ENCODE data around the gene POU6F1.

DNA sequence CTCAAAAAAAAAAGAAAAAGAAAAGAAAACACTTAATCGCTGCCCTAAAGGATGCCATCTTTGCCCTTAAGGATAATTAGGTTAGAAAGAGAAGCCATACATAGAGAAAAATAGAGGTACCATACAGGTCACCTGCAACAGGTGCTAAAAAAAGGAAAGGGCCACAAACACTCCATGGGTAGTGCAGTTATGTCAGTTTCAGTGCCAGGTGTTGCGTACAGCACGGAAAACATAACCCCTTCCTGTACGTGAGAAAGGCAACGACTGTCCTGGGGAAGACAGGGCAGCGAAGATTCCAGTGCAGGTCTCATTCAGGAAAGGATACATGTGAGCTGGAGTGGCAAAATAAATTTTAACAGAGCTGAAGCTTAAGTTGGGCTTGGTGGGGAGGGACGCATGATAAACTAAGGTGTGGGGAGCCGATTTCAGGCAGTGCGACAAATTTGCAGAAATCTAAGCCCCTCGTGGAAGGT, 20.2 kb upstream of the POU6F1 start:
- TF ChIP-seq, protein P1, sequence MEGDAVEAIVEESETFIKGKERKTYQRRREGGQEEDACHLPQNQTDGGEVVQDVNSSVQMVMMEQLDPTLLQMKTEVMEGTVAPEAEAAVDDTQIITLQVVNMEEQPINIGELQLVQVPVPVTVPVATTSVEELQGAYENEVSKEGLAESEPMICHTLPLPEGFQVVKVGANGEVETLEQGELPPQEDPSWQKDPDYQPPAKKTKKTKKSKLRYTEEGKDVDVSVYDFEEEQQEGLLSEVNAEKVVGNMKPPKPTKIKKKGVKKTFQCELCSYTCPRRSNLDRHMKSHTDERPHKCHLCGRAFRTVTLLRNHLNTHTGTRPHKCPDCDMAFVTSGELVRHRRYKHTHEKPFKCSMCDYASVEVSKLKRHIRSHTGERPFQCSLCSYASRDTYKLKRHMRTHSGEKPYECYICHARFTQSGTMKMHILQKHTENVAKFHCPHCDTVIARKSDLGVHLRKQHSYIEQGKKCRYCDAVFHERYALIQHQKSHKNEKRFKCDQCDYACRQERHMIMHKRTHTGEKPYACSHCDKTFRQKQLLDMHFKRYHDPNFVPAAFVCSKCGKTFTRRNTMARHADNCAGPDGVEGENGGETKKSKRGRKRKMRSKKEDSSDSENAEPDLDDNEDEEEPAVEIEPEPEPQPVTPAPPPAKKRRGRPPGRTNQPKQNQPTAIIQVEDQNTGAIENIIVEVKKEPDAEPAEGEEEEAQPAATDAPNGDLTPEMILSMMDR (conservative IDR thresholded peaks at IDR 0.05 in 1 of 2, IDR thresholded peaks at IDR 0.05 in 1 of 2; ENCODE audit: low read depth in 1 of 2, low read length in 2 of 2): no peak
- no peak for TF ChIP-seq EZH2 (IDR thresholded peaks at IDR 0.05; ENCODE audit: low read length, missing control alignments)
